ENCODE measurements around the gene SEL1L3.

The SEL1L3 gene

GRCh38 chr4:25729564-25729963 is 133.2 kb downstream of the SEL1L3 start (continued):
- no peak for TF ChIP-seq ZNF221 (tag by site-specific recombination; IDR thresholded peaks at IDR 0.05; ENCODE audit: borderline replicate concordance)
- no peak for TF ChIP-seq ELK4 (IDR thresholded peaks at IDR 0.05; ENCODE audit: borderline replicate concordance, low read depth, low read length)
- TF ChIP-seq ZNF561 (tag by site-specific recombination; IDR thresholded peaks at IDR 0.05; ENCODE audit: borderline replicate concordance), result no peak
- TF ChIP-seq ZNF292 (tag by site-specific recombination; IDR thresholded peaks at IDR 0.05; ENCODE audit: borderline replicate concordance, low read depth), result no peak
- TF ChIP-seq ZNF19 (tag by site-specific recombination; IDR thresholded peaks at IDR 0.05; ENCODE audit: low read depth), result no peak
- TF ChIP-seq, protein P1, sequence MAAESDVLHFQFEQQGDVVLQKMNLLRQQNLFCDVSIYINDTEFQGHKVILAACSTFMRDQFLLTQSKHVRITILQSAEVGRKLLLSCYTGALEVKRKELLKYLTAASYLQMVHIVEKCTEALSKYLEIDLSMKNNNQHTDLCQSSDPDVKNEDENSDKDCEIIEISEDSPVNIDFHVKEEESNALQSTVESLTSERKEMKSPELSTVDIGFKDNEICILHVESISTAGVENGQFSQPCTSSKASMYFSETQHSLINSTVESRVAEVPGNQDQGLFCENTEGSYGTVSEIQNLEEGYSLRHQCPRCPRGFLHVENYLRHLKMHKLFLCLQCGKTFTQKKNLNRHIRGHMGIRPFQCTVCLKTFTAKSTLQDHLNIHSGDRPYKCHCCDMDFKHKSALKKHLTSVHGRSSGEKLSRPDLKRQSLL (tag by site-specific recombination; IDR thresholded peaks at IDR 0.05), result no peak
- TF ChIP-seq ZNF701 (tag by site-specific recombination; IDR thresholded peaks at IDR 0.05), result no peak
- no peak for TF ChIP-seq ZNF132 (tag by site-specific recombination; IDR thresholded peaks at IDR 0.05; ENCODE audit: borderline replicate concordance)

- Histone ChIP-seq H3K4me3 (ENCODE audit: low read depth, low read length) (no peak overlapping the region), H3K36me3 (ENCODE audit: control insufficient read depth in 2 of 2, insufficient read depth in 1 of 2, low read length in 2 of 2) (no peaks in the 10 kb centered on the region), H3K27ac (ENCODE audit: extremely low read depth, low read depth, low read length) (no peak overlapping the region), H3K9me3 (ENCODE audit: control insufficient read depth, insufficient read depth, low read depth, low read length) (no peaks in the 10 kb centered on the region), H3K4me1 (ENCODE audit: control insufficient read depth, insufficient read depth, low read length) (no peaks in the 10 kb centered on the region)
- CTCF ChIA-PET, result no interaction called here
- POLR2A ChIA-PET, result no interaction called here
- no peak for TF ChIP-seq ZNF221 (tag by site-specific recombination; IDR thresholded peaks at IDR 0.05; ENCODE audit: borderline replicate concordance)
- no peak for TF ChIP-seq ZNF274 (IDR thresholded peaks at IDR 0.05; ENCODE audit: low read length)
- no peak for TF ChIP-seq ZNF274 (tag by site-specific recombination; IDR thresholded peaks at IDR 0.05; ENCODE audit: borderline replicate concordance)
- no peak for TF ChIP-seq TRIM28 (IDR thresholded peaks at IDR 0.05; ENCODE audit: borderline replicate concordance, low read length)
- no peak for TF ChIP-seq ZBTB8A (tag by site-specific recombination; IDR thresholded peaks at IDR 0.05)
- TF ChIP-seq ZNF2 (tag by site-specific recombination; IDR thresholded peaks at IDR 0.05), result no peak
- TF ChIP-seq EGR2 (tag by site-specific recombination; IDR thresholded peaks at IDR 0.05; ENCODE audit: low read depth), result no peak
- no peak for TF ChIP-seq MYNN (tag by site-specific recombination; IDR thresholded peaks at IDR 0.05; ENCODE audit: borderline replicate concordance)
- TF ChIP-seq YY1 (tag by site-specific recombination; IDR thresholded peaks at IDR 0.05), result no peak
- TF ChIP-seq KLF10 (tag by site-specific recombination; IDR thresholded peaks at IDR 0.05), result no peak
- TF ChIP-seq ZNF335 (tag by site-specific recombination; conservative IDR thresholded peaks at IDR 0.05), result no peak
- no peak for TF ChIP-seq WT1 (tag by site-specific recombination; IDR thresholded peaks at IDR 0.05)
- no peak for TF ChIP-seq ZNF664 (tag by site-specific recombination; IDR thresholded peaks at IDR 0.05)
- no peak for TF ChIP-seq ZNF19 (tag by site-specific recombination; IDR thresholded peaks at IDR 0.05; ENCODE audit: low read depth)
- TF ChIP-seq ZNF324 (tag by site-specific recombination; IDR thresholded peaks at IDR 0.05), result no peak
- no peak for TF ChIP-seq ZNF391 (tag by site-specific recombination; IDR thresholded peaks at IDR 0.05; ENCODE audit: borderline replicate concordance, low read depth)
- TF ChIP-seq ZBTB7A (tag by site-specific recombination; IDR thresholded peaks at IDR 0.05; ENCODE audit: low read depth), result no peak
- TF ChIP-seq ZNF596 (tag by site-specific recombination; IDR thresholded peaks at IDR 0.05), result no peak
These were observed 133.9 kb downstream of the SEL1L3 start for GRCh38 chr4:25728886-25729285.
